HG02970 (cell line): ENCODE measurements around the gene LONP2.
"Not testable (repeated sequence)": the region's sequence is repeated elsewhere in the genome, so short reads cannot be mapped to it uniquely, and the experiment has no call there.

Source experiments
- ATAC-seq: cut with Tn5 transposase; IDR thresholded peaks from one replicate; pipeline ENCODE4 v1.9.1; 2021; ENCODE audit warnings: mild to moderate bottlenecking, moderate library complexity, moderate number of reproducible peaks; ENCODE audit not compliant: unreplicated experiment, low FRiP score

The LONP2 gene

GRCh38 chr16:48235556-48236136 lies 8.5 kb upstream of the LONP2 start:
- no peak for ATAC-seq

GRCh38 chr16:48236286-48236685 lies 7.8 kb upstream of the LONP2 start:
- no peak for ATAC-seq

GRCh38 chr16:48240147-48240546 lies 4.0 kb upstream of the LONP2 start:
- ATAC-seq = not testable (repeated sequence)

GRCh38 chr16:48244863-48245195 lies 729 bp downstream of the LONP2 start:
- no peak for ATAC-seq

- ATAC-seq = no peak
Observed at GRCh38 chr16:48246066-48246465, 2.0 kb downstream of the LONP2 start.

- no peak for ATAC-seq
Observed at GRCh38 chr16:48247311-48247710, 3.2 kb downstream of the LONP2 start, which contains the start of gene ABCC11. TSS of gene ABCC11 (minus strand) at chr16:48247539. CDS start at chr16:48231921, 15,618 bp downstream.

GRCh38 chr16:48250520-48251278 lies 6.6 kb downstream of the LONP2 start:
- no peak for ATAC-seq

- ATAC-seq = no peak
Observed at GRCh38 chr16:48252013-48252412, 7.9 kb downstream of the LONP2 start.

- ATAC-seq = no peak
Observed at GRCh38 chr16:48256579-48257177, 12.6 kb downstream of the LONP2 start.

GRCh38 chr16:48261569-48261968 lies 17.5 kb downstream of the LONP2 start:
- ATAC-seq = no peak

GRCh38 chr16:48262631-48263030 lies 18.5 kb downstream of the LONP2 start:
- ATAC-seq = no peak

GRCh38 chr16:48269011-48269410 lies 24.9 kb downstream of the LONP2 start:
- no peak for ATAC-seq

- ATAC-seq = no peak
Observed at GRCh38 chr16:48271728-48272127, 27.6 kb downstream of the LONP2 start.

- no peak for ATAC-seq
Observed at GRCh38 chr16:48272837-48273421, 28.8 kb downstream of the LONP2 start.

GRCh38 chr16:48274476-48274875 lies 30.4 kb downstream of the LONP2 start:
- no peak for ATAC-seq

GRCh38 chr16:48276102-48276501 lies 32.0 kb downstream of the LONP2 start:
- ATAC-seq = no peak

GRCh38 chr16:48277158-48277557 lies 33.1 kb downstream of the LONP2 start:
- no peak for ATAC-seq

GRCh38 chr16:48279199-48279598 lies 35.1 kb downstream of the LONP2 start:
- no peak for ATAC-seq

- no peak for ATAC-seq
Observed at GRCh38 chr16:48280546-48280945, 36.4 kb downstream of the LONP2 start.

- ATAC-seq = no peak
Observed at GRCh38 chr16:48282636-48283263, 38.6 kb downstream of the LONP2 start.
